H9 (cell line): Measurements from ENCODE around the gene TTBK1. TPM values are rescaled to one million over a fixed set of nuclear protein-coding genes. Genes with fewer than 3 reads are reported as not detected.

Experiments
- DNase-seq: peaks from one replicate; pipeline ENCODE4 v3.0.0-alpha.2; 2017
- H2AFZ ChIP-seq: one replicate; pipeline ENCODE4 v1.6.1; 2013; ENCODE audit warnings: mild to moderate bottlenecking, low read length, control low read depth, moderate library complexity
- H2AK5ac ChIP-seq: 2 replicates; pipeline ENCODE4 v1.6.1; 2013; ENCODE audit warnings: low read length, control low read depth, mixed read lengths; ENCODE audit not compliant: insufficient read length
- H2BK120ac ChIP-seq: one replicate; pipeline ENCODE4 v1.6.1; 2013; ENCODE audit warnings: low read depth, mild to moderate bottlenecking, low read length, control low read depth, inconsistent platforms; ENCODE audit not compliant: poor library complexity, severe bottlenecking
- H2BK12ac ChIP-seq: 2 replicates; pipeline ENCODE4 v1.6.1; 2013; ENCODE audit warnings: low read length, control low read depth, mixed read lengths, low read depth; ENCODE audit not compliant: insufficient read length
- H2BK15ac ChIP-seq: 2 replicates; pipeline ENCODE4 v1.6.1; 2013; ENCODE audit warnings: low read depth, low read length, control low read depth
- H2BK20ac ChIP-seq: one replicate; pipeline ENCODE4 v1.6.1; 2013; ENCODE audit warnings: low read depth, mild to moderate bottlenecking, low read length, control low read depth, inconsistent platforms; ENCODE audit not compliant: poor library complexity, severe bottlenecking
- H2BK5ac ChIP-seq: 2 replicates; pipeline ENCODE4 v1.6.1; 2013; ENCODE audit warnings: low read length, control low read depth, mixed read lengths; ENCODE audit not compliant: insufficient read length
- H3K14ac ChIP-seq: 2 replicates; pipeline ENCODE4 v1.6.1; 2013; ENCODE audit warnings: low read length, control low read depth; ENCODE audit not compliant: insufficient read depth
- H3K18ac ChIP-seq: 2 replicates; pipeline ENCODE4 v1.6.1; 2013; ENCODE audit warnings: low read depth, mild to moderate bottlenecking, mixed read lengths, low read length, control low read depth; ENCODE audit not compliant: insufficient read length
- H3K23ac ChIP-seq: 2 replicates; pipeline ENCODE4 v1.6.1; 2013; ENCODE audit warnings: low read length, control low read depth, mixed read lengths, low read depth; ENCODE audit not compliant: insufficient read length
- H3K23me2 ChIP-seq: 2 replicates; pipeline ENCODE4 v1.6.1; 2013; ENCODE audit warnings: low read depth, mild to moderate bottlenecking, mixed read lengths, low read length, control low read depth; ENCODE audit not compliant: insufficient read length, poor library complexity, severe bottlenecking
- H3K27ac ChIP-seq: 2 replicates; pipeline ENCODE4 v1.5.1; 2013; ENCODE audit warnings: low read length, control low read depth, mixed read lengths, low read depth; ENCODE audit not compliant: insufficient read length
- H3K27me3 ChIP-seq: 2 replicates; pipeline ENCODE4 v1.6.1; 2013; ENCODE audit warnings: low read length, control low read depth, inconsistent platforms; ENCODE audit not compliant: insufficient read depth
- H3K4ac ChIP-seq: 2 replicates; pipeline ENCODE4 v1.6.1; 2013; ENCODE audit warnings: low read depth, mild to moderate bottlenecking, control low read depth, inconsistent platforms, low read length, moderate library complexity
- H3K4me1 ChIP-seq: 2 replicates; pipeline ENCODE4 v1.6.1; 2013; ENCODE audit warnings: low read length, control low read depth, inconsistent platforms; ENCODE audit not compliant: insufficient read depth
- H3K4me2 ChIP-seq: 2 replicates; pipeline ENCODE4 v1.6.1; 2013; ENCODE audit warnings: low read length, control low read depth, mixed read lengths; ENCODE audit not compliant: insufficient read length, insufficient read depth
- H3K56ac ChIP-seq: 2 replicates; pipeline ENCODE4 v1.6.1; 2013; ENCODE audit warnings: low read depth, mild to moderate bottlenecking, mixed read lengths, low read length, control low read depth; ENCODE audit not compliant: insufficient read length
- H3K79me1 ChIP-seq: 2 replicates; pipeline ENCODE4 v1.6.1; 2013; ENCODE audit warnings: low read depth, mild to moderate bottlenecking, moderate library complexity, low read length, control low read depth, inconsistent platforms; ENCODE audit not compliant: insufficient read depth, poor library complexity, severe bottlenecking
- H3K79me2 ChIP-seq: 2 replicates; pipeline ENCODE4 v1.6.1; 2013; ENCODE audit warnings: low read length, control low read depth, inconsistent platforms; ENCODE audit not compliant: insufficient read depth
- H3K9ac ChIP-seq: 2 replicates; pipeline ENCODE4 v1.6.1; 2013; ENCODE audit warnings: low read length, control low read depth, mixed read lengths; ENCODE audit not compliant: insufficient read length; ENCODE audit errors: extremely low read depth
- H3K9me3 ChIP-seq: one replicate; pipeline ENCODE4 v1.6.1; 2013; ENCODE audit warnings: low read depth, low read length, inconsistent platforms; ENCODE audit not compliant: control insufficient read depth
- H3T11ph ChIP-seq: one replicate; pipeline ENCODE4 v1.6.1; 2013; ENCODE audit warnings: mild to moderate bottlenecking, low read length, control low read depth, inconsistent platforms
- H4K20me1 ChIP-seq: one replicate; pipeline ENCODE4 v1.6.1; 2013; ENCODE audit not compliant: control insufficient read depth, insufficient read length, insufficient read depth
- H4K5ac ChIP-seq: 2 replicates; pipeline ENCODE4 v1.6.1; 2013; ENCODE audit warnings: low read depth, mild to moderate bottlenecking, mixed read lengths, low read length, control low read depth; ENCODE audit not compliant: insufficient read length
- H4K8ac ChIP-seq: replicated peaks from 2 replicates; pipeline ENCODE4 v1.6.1; 2013; ENCODE audit warnings: low read length, control low read depth, mixed read lengths, low read depth; ENCODE audit not compliant: insufficient read length
- H4K91ac ChIP-seq: 2 replicates; pipeline ENCODE4 v1.6.1; 2013; ENCODE audit warnings: low read depth, mild to moderate bottlenecking, moderate library complexity, mixed read lengths, low read length, control low read depth; ENCODE audit not compliant: insufficient read length
- H3K27ac Mint-ChIP-seq, 3 experiments: 2 replicates in 2 of 3; 3 replicates in 1 of 3; pipeline ENCODE4 v1.8.0; 2020 to 2021; ENCODE audit warnings: mixed read lengths in 3 of 3, mild to moderate bottlenecking in 1 of 3, moderate library complexity in 1 of 3
- H3K27me3 Mint-ChIP-seq: 2 replicates; pipeline ENCODE4 v1.8.0; 2021; ENCODE audit warnings: low read depth, mild to moderate bottlenecking, moderate library complexity, mixed read lengths
- H3K36me3 Mint-ChIP-seq, 3 experiments: 2 replicates in 2 of 3; 3 replicates in 1 of 3; pipeline ENCODE4 v1.8.0; 2020 to 2021; ENCODE audit warnings: low read depth in 3 of 3, mixed read lengths in 3 of 3; ENCODE audit not compliant: insufficient read depth in 1 of 3
- H3K4me1 Mint-ChIP-seq, 2 experiments: 2 replicates each; pipeline ENCODE4 v1.8.0; 2020; ENCODE audit warnings: mixed read lengths in 2 of 2
- H3K4me3 Mint-ChIP-seq, 2 experiments: 2 replicates in 1 of 2; 3 replicates in 1 of 2; pipeline ENCODE4 v1.8.0; 2020 to 2021; ENCODE audit warnings: mild to moderate bottlenecking in 2 of 2, mixed read lengths in 2 of 2, moderate library complexity in 1 of 2
- H3K9me3 Mint-ChIP-seq, 2 experiments: 2 replicates in 1 of 2; 3 replicates in 1 of 2; pipeline ENCODE4 v1.8.0; 2020; ENCODE audit warnings: mild to moderate bottlenecking in 2 of 2, mixed read lengths in 2 of 2, moderate library complexity in 1 of 2
- WGBS: extraction: QIAGEN DNeasy Blood & Tissue Kit; methylation state at CpG from one replicate; pipeline ENCODE4 v1.1.7; 2013; ENCODE audit warnings: missing lambda C conversion rate, low lambda C conversion rate, mixed read lengths; ENCODE audit not compliant: insufficient read length; ENCODE audit errors: extremely low coverage; 5-methylcytosine and 5-hydroxymethylcytosine counted together
- total RNA-seq: library from RNA; stranded (reverse); gene quantifications from 2 replicates; pipeline ENCODE4 v1.2.1, GENCODE V29; 2021
- TF ChIP-seq, protein P1 (sequence below): fragments of 200-600 bp; sonication (generic); conservative IDR thresholded peaks from 3 replicates; pipeline ENCODE4 v1.8.0; 2021; ENCODE audit warnings: antibody characterized with exemption, mild to moderate bottlenecking

Gene TTBK1
- total RNA-seq, 1 experiment from 2014 or later: 1.6 TPM

DNA sequence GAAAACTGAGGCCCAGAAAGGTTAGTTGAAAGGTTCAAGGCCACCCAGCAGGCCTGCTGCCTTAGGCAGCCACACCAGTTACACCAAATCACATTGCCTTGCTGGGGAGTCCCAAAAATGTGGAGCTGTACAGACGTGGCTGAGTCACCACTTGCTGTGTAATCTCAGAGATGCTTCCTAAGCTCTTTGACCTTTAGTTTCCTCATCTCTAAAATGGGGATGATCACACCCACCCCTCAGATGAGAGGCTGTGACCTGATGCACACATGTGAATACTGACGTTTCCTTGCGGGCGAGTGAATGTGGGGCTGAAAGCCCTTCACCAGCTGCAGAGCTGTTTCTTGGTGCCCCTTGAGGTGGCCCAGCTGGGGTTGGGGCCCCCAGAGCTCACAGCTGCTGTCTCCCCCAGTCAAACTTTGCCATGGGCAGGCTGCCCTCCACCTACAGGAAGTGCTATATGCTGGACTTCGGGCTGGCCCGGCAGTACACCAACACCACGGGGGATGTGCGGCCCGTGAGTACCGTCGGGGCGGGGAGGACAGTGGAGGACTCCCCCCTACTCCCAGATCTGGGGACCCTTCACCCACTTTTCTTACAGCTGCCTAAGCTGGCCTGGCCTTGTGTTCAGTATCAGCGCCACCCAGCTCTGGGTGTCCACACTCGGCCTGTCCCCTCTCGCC is 11.0 kb downstream of the TTBK1 start:
- TF ChIP-seq, protein P1, sequence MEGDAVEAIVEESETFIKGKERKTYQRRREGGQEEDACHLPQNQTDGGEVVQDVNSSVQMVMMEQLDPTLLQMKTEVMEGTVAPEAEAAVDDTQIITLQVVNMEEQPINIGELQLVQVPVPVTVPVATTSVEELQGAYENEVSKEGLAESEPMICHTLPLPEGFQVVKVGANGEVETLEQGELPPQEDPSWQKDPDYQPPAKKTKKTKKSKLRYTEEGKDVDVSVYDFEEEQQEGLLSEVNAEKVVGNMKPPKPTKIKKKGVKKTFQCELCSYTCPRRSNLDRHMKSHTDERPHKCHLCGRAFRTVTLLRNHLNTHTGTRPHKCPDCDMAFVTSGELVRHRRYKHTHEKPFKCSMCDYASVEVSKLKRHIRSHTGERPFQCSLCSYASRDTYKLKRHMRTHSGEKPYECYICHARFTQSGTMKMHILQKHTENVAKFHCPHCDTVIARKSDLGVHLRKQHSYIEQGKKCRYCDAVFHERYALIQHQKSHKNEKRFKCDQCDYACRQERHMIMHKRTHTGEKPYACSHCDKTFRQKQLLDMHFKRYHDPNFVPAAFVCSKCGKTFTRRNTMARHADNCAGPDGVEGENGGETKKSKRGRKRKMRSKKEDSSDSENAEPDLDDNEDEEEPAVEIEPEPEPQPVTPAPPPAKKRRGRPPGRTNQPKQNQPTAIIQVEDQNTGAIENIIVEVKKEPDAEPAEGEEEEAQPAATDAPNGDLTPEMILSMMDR: no peak
- Histone ChIP-seq H3K4me2 (no peak overlapping the region), H4K20me1 (no peaks in the 10 kb centered on the region), H3K23me2 (no peaks in the 10 kb centered on the region), H2AK5ac (no peak overlapping the region), H4K91ac (no peak overlapping the region), H3K9ac (no peak overlapping the region), H3K23ac (no peak overlapping the region), H3K4me1 (no peaks in the 10 kb centered on the region), H4K8ac (no peak overlapping the region), H3T11ph (no peak overlapping the region), H3K9me3 (no peaks in the 10 kb centered on the region), H3K79me2 (no peaks in the 10 kb centered on the region), H3K18ac (no peak overlapping the region), H3K27ac (no peak overlapping the region), H2BK12ac (no peak overlapping the region), H2BK15ac (no peak overlapping the region), H2BK20ac (no peak overlapping the region), H3K79me1 (no peaks in the 10 kb centered on the region), H4K5ac (no peak overlapping the region), H2AFZ (no peak overlapping the region), H3K27me3 (no peaks in the 10 kb centered on the region), H2BK5ac (no peak overlapping the region), H3K56ac (no peak overlapping the region), H3K14ac (no peak overlapping the region), H3K4ac (no peak overlapping the region), H2BK120ac (no peak overlapping the region)
- Mint-ChIP-seq H3K27me3 (peaks cover 15% of the 10 kb centered on the region), H3K27ac (no peak overlapping the region), H3K4me3 (no peak overlapping the region), H3K36me3 (peaks cover 0 to 2% (median 0%) of the 10 kb centered on the region in 3 experiments; a peak in 1 of 7 replicates), H3K4me1 (peaks cover 19 to 21% of the 10 kb centered on the region in 2 experiments), H3K9me3 (no peaks in the 10 kb centered on the region)
- no CpG with 5 or more reads among the region's 15 CpGs for WGBS
- no peak for DNase-seq
